Parathyroid adenoma (tissue), 2 donors: ENCODE results near the gene IL6R.

ENCODE experiments used
- H2AFZ ChIP-seq: fragments of 300-600 bp; sonication (generic); one replicate; pipeline ENCODE4 v1.7.0; 2017; ENCODE audit warnings: antibody characterized with exemption, mild to moderate bottlenecking
- H3K27ac ChIP-seq: fragments of 300-600 bp; sonication (generic); one replicate; pipeline ENCODE4 v1.7.0; 2017
- H3K27me3 ChIP-seq: fragments of 300-600 bp; sonication (generic); one replicate; pipeline ENCODE4 v1.7.0; 2017; ENCODE audit warnings: low read length; ENCODE audit not compliant: control insufficient read depth, insufficient read depth
- H3K36me3 ChIP-seq: fragments of 300-600 bp; sonication (generic); one replicate; pipeline ENCODE4 v1.7.0; 2017; ENCODE audit warnings: low read length; ENCODE audit not compliant: control insufficient read depth, insufficient read depth
- H3K4me1 ChIP-seq: fragments of 300-600 bp; sonication (generic); one replicate; pipeline ENCODE4 v1.7.0; 2017; ENCODE audit warnings: control low read depth
- H3K4me2 ChIP-seq: fragments of 300-600 bp; sonication (generic); one replicate; pipeline ENCODE4 v1.7.0; 2017; ENCODE audit warnings: low read length
- H3K4me3 ChIP-seq: fragments of 300-600 bp; sonication (generic); one replicate; pipeline ENCODE4 v1.7.0; 2017; ENCODE audit warnings: low read depth, low read length
- H3K79me2 ChIP-seq: fragments of 300-600 bp; sonication (generic); one replicate; pipeline ENCODE4 v1.7.0; 2017; ENCODE audit warnings: control low read depth
- H3K9ac ChIP-seq: fragments of 300-600 bp; sonication (generic); one replicate; pipeline ENCODE4 v1.7.0; 2017; ENCODE audit warnings: mild to moderate bottlenecking
- H3K9me3 ChIP-seq: fragments of 300-600 bp; sonication (generic); one replicate; pipeline ENCODE4 v1.7.0; 2017; ENCODE audit warnings: low read length; ENCODE audit not compliant: control insufficient read depth
- TF ChIP-seq, protein P1 (sequence below): fragments of 300-600 bp; sonication (generic); IDR thresholded peaks from one replicate; pipeline ENCODE4 v1.7.0; 2017; ENCODE audit warnings: antibody characterized with exemption, mild to moderate bottlenecking
- donor health status: primary hyperparathyroidism.

Gene IL6R

GRCh38 chr1:154503898-154504297 is 98.8 kb downstream of the IL6R start:
- H3K4me3 ChIP-seq = no peak overlapping the region
- H3K9ac ChIP-seq = no peak overlapping the region
- no peaks in the 10 kb centered on the region for H3K79me2 ChIP-seq
- H3K9me3 ChIP-seq = no peaks in the 10 kb centered on the region
- H3K36me3 ChIP-seq = no peaks in the 10 kb centered on the region
- no peak overlapping the region for H3K27ac ChIP-seq
- H2AFZ ChIP-seq = no peak overlapping the region
- H3K4me1 ChIP-seq = no peaks in the 10 kb centered on the region
- TF ChIP-seq, protein P1, sequence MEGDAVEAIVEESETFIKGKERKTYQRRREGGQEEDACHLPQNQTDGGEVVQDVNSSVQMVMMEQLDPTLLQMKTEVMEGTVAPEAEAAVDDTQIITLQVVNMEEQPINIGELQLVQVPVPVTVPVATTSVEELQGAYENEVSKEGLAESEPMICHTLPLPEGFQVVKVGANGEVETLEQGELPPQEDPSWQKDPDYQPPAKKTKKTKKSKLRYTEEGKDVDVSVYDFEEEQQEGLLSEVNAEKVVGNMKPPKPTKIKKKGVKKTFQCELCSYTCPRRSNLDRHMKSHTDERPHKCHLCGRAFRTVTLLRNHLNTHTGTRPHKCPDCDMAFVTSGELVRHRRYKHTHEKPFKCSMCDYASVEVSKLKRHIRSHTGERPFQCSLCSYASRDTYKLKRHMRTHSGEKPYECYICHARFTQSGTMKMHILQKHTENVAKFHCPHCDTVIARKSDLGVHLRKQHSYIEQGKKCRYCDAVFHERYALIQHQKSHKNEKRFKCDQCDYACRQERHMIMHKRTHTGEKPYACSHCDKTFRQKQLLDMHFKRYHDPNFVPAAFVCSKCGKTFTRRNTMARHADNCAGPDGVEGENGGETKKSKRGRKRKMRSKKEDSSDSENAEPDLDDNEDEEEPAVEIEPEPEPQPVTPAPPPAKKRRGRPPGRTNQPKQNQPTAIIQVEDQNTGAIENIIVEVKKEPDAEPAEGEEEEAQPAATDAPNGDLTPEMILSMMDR = no peak
- H3K4me2 ChIP-seq = no peak overlapping the region
- no peaks in the 10 kb centered on the region for H3K27me3 ChIP-seq

GRCh38 chr1:154512760-154513159 is 107.6 kb downstream of the IL6R start:
- Histone ChIP-seq H2AFZ (no peak overlapping the region), H3K36me3 (no peaks in the 10 kb centered on the region), H3K79me2 (no peaks in the 10 kb centered on the region), H3K27me3 (no peaks in the 10 kb centered on the region), H3K9me3 (no peaks in the 10 kb centered on the region), H3K27ac (no peak overlapping the region), H3K4me3 (no peak overlapping the region), H3K4me2 (no peak overlapping the region), H3K9ac (no peak overlapping the region), H3K4me1 (no peaks in the 10 kb centered on the region)
- TF ChIP-seq, protein P1 = no peak

DNA sequence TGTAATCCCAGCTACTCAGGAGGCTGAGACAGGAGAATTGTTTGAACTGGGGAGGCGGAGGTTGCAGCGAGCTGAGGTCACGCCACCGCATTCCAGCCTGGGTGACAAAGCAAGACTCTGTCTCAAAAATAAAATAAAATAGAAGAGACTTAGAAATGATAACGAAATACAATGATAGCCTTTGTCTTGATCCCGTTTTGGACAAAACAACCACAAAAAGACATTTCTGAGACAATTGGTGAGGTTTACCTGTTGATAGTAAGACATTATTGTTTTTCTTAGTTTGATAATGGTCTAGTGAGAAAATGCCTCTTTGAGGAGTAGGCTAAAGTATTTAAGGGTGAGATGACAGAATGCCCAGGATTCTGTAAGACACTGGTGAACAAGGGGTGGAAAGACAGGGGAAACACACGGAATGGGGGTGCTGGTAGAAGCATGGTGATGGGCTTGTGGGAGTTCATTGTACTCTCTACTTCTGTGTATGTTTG is 109.0 kb downstream of the IL6R start:
- H2AFZ ChIP-seq = no peak overlapping the region
- H3K9ac ChIP-seq = no peak overlapping the region
- H3K4me1 ChIP-seq = no peaks in the 10 kb centered on the region
- no peaks in the 10 kb centered on the region for H3K36me3 ChIP-seq
- H3K4me3 ChIP-seq = no peak overlapping the region
- H3K27ac ChIP-seq = no peak overlapping the region
- no peaks in the 10 kb centered on the region for H3K79me2 ChIP-seq
- no peaks in the 10 kb centered on the region for H3K9me3 ChIP-seq
- no peak overlapping the region for H3K4me2 ChIP-seq
- TF ChIP-seq, protein P1 = no peak
- no peaks in the 10 kb centered on the region for H3K27me3 ChIP-seq

- TF ChIP-seq, protein P1 = no peak
- Histone ChIP-seq H3K9me3 (no peaks in the 10 kb centered on the region), H3K9ac (no peak overlapping the region), H2AFZ (no peak overlapping the region), H3K79me2 (no peaks in the 10 kb centered on the region), H3K4me2 (no peak overlapping the region), H3K4me1 (no peaks in the 10 kb centered on the region), H3K36me3 (no peaks in the 10 kb centered on the region), H3K4me3 (no peak overlapping the region), H3K27me3 (no peaks in the 10 kb centered on the region), H3K27ac (no peak overlapping the region)
Observed at GRCh38 chr1:154517661-154518060, 112.5 kb downstream of the IL6R start.
